22Rv1 (cell line): Measurements from ENCODE around the gene GRAMD1B.
A peak's percentile ranks its signal among the peaks of the same experiment; 100 is the strongest.

ENCODE experiments used
- H3K27ac ChIP-seq: fragments of 450-650 bp; 2 replicates; pipeline ENCODE4 v1.5.1; 2017
- CTCF ChIP-seq: fragments of 450-650 bp; IDR thresholded peaks from 2 replicates; pipeline ENCODE4 v1.5.1; 2017; ENCODE audit warnings: mild to moderate bottlenecking
- ZFX ChIP-seq: fragments of 450-650 bp; IDR thresholded peaks from 2 replicates; pipeline ENCODE4 v1.6.1; 2017; ENCODE audit warnings: antibody characterized with exemption, borderline replicate concordance

Gene GRAMD1B

GRCh38 chr11:123405123-123405592 is 24.9 kb upstream of the GRAMD1B start:
- TF ChIP-seq ZFX (no peak), CTCF (no peak)
- H3K27ac ChIP-seq: no peak overlapping the region

- no peak overlapping the region for H3K27ac ChIP-seq
- TF ChIP-seq CTCF: no peak
Observed at GRCh38 chr11:123406441-123407129, 23.5 kb upstream of the GRAMD1B start.

- no peak overlapping the region for H3K27ac ChIP-seq
- TF ChIP-seq CTCF (peak; percentile 75), ZFX (no peak)
Observed at GRCh38 chr11:123407130-123407995, 22.7 kb upstream of the GRAMD1B start.

GRCh38 chr11:123407996-123408597 is 22.0 kb upstream of the GRAMD1B start:
- no peak overlapping the region for H3K27ac ChIP-seq
- TF ChIP-seq CTCF (no peak), ZFX (no peak)

GRCh38 chr11:123408619-123409455 is 21.2 kb upstream of the GRAMD1B start:
- TF ChIP-seq CTCF (no peak), ZFX (no peak)
- H3K27ac ChIP-seq: no peak overlapping the region

GRCh38 chr11:123409456-123410217 is 20.4 kb upstream of the GRAMD1B start:
- no peak overlapping the region for H3K27ac ChIP-seq
- TF ChIP-seq ZFX (no peak), CTCF (no peak)
